ENCODE data around the gene SLC38A1.

- TF ChIP-seq TAF1 (IDR thresholded peaks at IDR 0.05; ENCODE audit: low read depth) (no peak), USF1 (IDR thresholded peaks at IDR 0.05) (no peak), YY1 (IDR thresholded peaks at IDR 0.05; ENCODE audit: low read depth) (no peak), CEBPB (IDR thresholded peaks at IDR 0.05) (no peak), EP300 (IDR thresholded peaks at IDR 0.05; ENCODE audit: borderline replicate concordance) (no peak), CREB1 (IDR thresholded peaks at IDR 0.05; ENCODE audit: low read depth) (no peak), MAX (IDR thresholded peaks at IDR 0.05) (no peak), TCF12 (IDR thresholded peaks at IDR 0.05; ENCODE audit: low read depth) (no peak), NFIC (IDR thresholded peaks at IDR 0.05) (no peak), EGR1 (IDR thresholded peaks at IDR 0.05) (no peak)
These were observed 48.8 kb downstream of the SLC38A1 start for GRCh38 chr12:46219877-46220655.

Data from Ishikawa (cell line).